Transverse colon (tissue), 3 donors: ENCODE data around the gene SRL.

Experiments
- POLR2A ChIP-seq: fragments of 450-650 bp; IDR thresholded peaks from one replicate; pipeline ENCODE4 v1.6.1; 2016; ENCODE audit warnings: antibody characterized with exemption, mild to moderate bottlenecking, moderate library complexity
- TF ChIP-seq, protein P1 (sequence below), 5 experiments: fragments of 200-600 bp in 3 of 5; fragments of 450-650 bp in 2 of 5; sonication (generic) in 3 of 5; IDR thresholded peaks; 1 replicate in 2 of 5; 2 replicates in 3 of 5; pipeline ENCODE4 v1.5.1; 2016 to 2017; ENCODE audit warnings: antibody characterized with exemption in 5 of 5, inconsistent platforms in 3 of 5, mild to moderate bottlenecking in 2 of 5, moderate library complexity in 1 of 5

DNA sequence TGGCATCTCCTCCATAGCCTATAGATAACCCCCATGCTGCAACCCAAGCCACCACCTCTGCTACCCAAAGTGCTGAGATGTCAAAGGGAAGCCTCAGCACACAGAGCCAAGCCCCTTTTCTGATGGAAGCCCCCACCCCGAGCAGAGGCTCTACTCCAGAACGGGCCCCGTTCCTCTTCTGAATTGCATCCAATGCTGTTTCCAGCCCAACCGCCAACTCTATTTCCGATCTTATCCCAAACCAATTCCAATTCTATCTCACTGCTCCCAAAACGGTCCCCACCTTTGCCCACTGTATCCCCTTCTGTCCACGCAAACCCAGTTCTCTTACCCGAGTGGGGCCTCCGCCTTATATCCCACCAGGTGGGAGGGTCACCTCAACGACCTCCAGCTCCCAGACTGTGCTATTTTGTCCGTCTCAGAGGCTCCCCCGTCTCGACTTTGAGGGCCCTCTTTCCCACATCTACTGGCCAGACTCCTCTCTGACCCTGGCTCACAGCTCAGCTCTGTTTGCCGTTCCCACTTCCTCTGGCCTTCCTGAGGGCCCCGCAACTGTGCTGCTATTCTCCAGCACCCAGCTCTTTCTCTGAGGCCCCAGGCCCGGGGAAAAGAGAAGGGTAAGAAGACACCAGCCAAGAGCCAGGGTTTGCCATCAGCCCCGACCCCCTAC lies 487 bp downstream of the SRL start:
- TF ChIP-seq, protein P1, sequence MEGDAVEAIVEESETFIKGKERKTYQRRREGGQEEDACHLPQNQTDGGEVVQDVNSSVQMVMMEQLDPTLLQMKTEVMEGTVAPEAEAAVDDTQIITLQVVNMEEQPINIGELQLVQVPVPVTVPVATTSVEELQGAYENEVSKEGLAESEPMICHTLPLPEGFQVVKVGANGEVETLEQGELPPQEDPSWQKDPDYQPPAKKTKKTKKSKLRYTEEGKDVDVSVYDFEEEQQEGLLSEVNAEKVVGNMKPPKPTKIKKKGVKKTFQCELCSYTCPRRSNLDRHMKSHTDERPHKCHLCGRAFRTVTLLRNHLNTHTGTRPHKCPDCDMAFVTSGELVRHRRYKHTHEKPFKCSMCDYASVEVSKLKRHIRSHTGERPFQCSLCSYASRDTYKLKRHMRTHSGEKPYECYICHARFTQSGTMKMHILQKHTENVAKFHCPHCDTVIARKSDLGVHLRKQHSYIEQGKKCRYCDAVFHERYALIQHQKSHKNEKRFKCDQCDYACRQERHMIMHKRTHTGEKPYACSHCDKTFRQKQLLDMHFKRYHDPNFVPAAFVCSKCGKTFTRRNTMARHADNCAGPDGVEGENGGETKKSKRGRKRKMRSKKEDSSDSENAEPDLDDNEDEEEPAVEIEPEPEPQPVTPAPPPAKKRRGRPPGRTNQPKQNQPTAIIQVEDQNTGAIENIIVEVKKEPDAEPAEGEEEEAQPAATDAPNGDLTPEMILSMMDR (IDR thresholded peaks at IDR 0.05), result no peak
- TF ChIP-seq POLR2A, result no peak
